Measurements from ENCODE around the gene GALR2.

GRCh38 chr17:76032780-76033108 is 41.8 kb upstream of the GALR2 start:
- TF ChIP-seq CTCF (IDR thresholded peaks at IDR 0.05) (no peak), POLR2A (IDR thresholded peaks at IDR 0.05) (no peak)

All from right lobe of liver (tissue), 4 donors.